ENCODE results near the gene SPOP.

DNA sequence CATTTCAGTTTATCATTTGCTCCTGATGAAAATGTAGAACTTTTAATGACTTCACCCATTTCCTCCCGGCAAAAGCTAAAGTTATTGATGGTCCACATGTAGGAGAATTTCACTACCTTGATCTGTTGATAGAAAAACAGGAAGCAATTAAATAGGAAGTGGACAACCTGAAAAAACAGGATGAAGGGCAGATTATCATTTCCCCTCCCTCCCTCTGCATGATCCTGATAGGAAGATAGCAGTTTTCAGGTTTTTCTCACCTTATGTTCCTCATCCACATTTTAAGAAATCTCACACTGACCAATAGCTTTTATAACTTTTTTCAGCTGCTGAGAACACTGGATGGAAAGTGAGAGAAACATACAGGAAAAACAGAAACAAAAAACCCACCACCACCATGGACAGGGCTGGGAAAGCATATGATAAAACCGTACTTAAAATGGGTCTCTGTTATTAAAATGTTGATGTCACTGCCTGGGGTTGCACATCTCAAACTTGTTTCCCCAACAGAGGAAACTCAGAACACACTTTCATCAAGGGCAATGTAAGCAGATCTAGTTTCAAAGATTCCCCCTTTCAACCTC, 55.9 kb downstream of the SPOP start:
- TF ChIP-seq, protein P1, sequence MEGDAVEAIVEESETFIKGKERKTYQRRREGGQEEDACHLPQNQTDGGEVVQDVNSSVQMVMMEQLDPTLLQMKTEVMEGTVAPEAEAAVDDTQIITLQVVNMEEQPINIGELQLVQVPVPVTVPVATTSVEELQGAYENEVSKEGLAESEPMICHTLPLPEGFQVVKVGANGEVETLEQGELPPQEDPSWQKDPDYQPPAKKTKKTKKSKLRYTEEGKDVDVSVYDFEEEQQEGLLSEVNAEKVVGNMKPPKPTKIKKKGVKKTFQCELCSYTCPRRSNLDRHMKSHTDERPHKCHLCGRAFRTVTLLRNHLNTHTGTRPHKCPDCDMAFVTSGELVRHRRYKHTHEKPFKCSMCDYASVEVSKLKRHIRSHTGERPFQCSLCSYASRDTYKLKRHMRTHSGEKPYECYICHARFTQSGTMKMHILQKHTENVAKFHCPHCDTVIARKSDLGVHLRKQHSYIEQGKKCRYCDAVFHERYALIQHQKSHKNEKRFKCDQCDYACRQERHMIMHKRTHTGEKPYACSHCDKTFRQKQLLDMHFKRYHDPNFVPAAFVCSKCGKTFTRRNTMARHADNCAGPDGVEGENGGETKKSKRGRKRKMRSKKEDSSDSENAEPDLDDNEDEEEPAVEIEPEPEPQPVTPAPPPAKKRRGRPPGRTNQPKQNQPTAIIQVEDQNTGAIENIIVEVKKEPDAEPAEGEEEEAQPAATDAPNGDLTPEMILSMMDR (conservative IDR thresholded peaks at IDR 0.05; ENCODE audit: low read depth, low read length) = no peak
- TF ChIP-seq EZH2 (IDR thresholded peaks at IDR 0.05; ENCODE audit: borderline replicate concordance, low read depth, low read length, poor library complexity, severe bottlenecking) = no peak

Data from A673 (cell line).